Glutamatergic neuron (in vitro differentiated cells): ENCODE results near the gene ELMO1. TPM values are rescaled to one million over a fixed set of nuclear protein-coding genes. Genes with fewer than 3 reads are reported as not detected.
A peak's percentile ranks its signal among the peaks of the same experiment; 100 is the strongest.

Experiments
- DNase-seq: peaks from one replicate; pipeline ENCODE4 v3.0.0; 2022
- H3K27ac Mint-ChIP-seq: one replicate; pipeline ENCODE4 v1.8.0; 2020; ENCODE audit warnings: mild to moderate bottlenecking, mixed read lengths, inconsistent platforms; ENCODE audit not compliant: unreplicated experiment
- H3K27me3 Mint-ChIP-seq: one replicate; pipeline ENCODE4 v1.8.0; 2020; ENCODE audit warnings: mild to moderate bottlenecking, moderate library complexity, mixed read lengths, inconsistent platforms; ENCODE audit not compliant: unreplicated experiment
- H3K36me3 Mint-ChIP-seq: one replicate; pipeline ENCODE4 v1.8.0; 2020; ENCODE audit warnings: mild to moderate bottlenecking, mixed read lengths, inconsistent platforms; ENCODE audit not compliant: unreplicated experiment
- H3K4me1 Mint-ChIP-seq: one replicate; pipeline ENCODE4 v1.8.0; 2020; ENCODE audit warnings: mild to moderate bottlenecking, low read depth, mixed read lengths, inconsistent platforms; ENCODE audit not compliant: unreplicated experiment
- H3K4me3 Mint-ChIP-seq: one replicate; pipeline ENCODE4 v1.8.0; 2020; ENCODE audit warnings: mild to moderate bottlenecking, mixed read lengths, inconsistent platforms; ENCODE audit not compliant: unreplicated experiment
- H3K9me3 Mint-ChIP-seq: one replicate; pipeline ENCODE4 v1.8.0; 2020; ENCODE audit warnings: mild to moderate bottlenecking, moderate library complexity, mixed read lengths, inconsistent platforms; ENCODE audit not compliant: unreplicated experiment
- total RNA-seq: library from RNA; stranded (reverse); fragmentation: NEBNext Ultra II Directional; extraction: Animal tissue kit (Norgen Biotek cat#: 25700); gene quantifications from one replicate; pipeline ENCODE4 v1.2.1, GENCODE V29; 2021; ENCODE audit not compliant: unreplicated experiment
- TF ChIP-seq, protein P1 (sequence below): fragments of 200-600 bp; sonication (generic); IDR thresholded peaks from one replicate; pipeline ENCODE4 v1.5.0; 2021; ENCODE audit not compliant: partially characterized antibody, unreplicated experiment

The ELMO1 gene
- total RNA-seq, 1 donor from 2014 or later, result 5.5 TPM

DNA sequence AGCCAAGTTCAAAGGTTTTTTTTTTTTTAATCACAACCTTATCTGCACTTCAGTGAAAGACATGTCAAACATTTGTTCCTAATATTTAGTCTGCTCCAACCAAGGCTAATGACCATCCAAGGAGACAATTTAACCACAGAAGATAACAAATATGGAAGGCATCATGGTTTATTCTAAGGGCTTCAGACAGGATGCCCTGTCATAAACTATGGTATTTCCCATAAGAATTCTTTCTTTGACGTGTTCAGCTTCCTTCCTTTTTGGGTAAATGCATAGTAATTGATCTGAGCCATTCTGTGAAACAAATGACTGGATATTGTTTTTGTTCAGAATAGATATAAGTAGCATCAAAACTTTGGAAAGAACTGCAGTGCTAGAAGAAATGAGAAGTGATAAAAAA is 397.9 kb downstream of the ELMO1 start:
- no peak overlapping the region for H3K27ac Mint-ChIP-seq
- peaks cover 29% of the 10 kb centered on the region for H3K4me1 Mint-ChIP-seq
- TF ChIP-seq, protein P1, sequence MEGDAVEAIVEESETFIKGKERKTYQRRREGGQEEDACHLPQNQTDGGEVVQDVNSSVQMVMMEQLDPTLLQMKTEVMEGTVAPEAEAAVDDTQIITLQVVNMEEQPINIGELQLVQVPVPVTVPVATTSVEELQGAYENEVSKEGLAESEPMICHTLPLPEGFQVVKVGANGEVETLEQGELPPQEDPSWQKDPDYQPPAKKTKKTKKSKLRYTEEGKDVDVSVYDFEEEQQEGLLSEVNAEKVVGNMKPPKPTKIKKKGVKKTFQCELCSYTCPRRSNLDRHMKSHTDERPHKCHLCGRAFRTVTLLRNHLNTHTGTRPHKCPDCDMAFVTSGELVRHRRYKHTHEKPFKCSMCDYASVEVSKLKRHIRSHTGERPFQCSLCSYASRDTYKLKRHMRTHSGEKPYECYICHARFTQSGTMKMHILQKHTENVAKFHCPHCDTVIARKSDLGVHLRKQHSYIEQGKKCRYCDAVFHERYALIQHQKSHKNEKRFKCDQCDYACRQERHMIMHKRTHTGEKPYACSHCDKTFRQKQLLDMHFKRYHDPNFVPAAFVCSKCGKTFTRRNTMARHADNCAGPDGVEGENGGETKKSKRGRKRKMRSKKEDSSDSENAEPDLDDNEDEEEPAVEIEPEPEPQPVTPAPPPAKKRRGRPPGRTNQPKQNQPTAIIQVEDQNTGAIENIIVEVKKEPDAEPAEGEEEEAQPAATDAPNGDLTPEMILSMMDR, result no peak
- H3K27me3 Mint-ChIP-seq, result no peaks in the 10 kb centered on the region
- no peak for DNase-seq
- no peaks in the 10 kb centered on the region for H3K36me3 Mint-ChIP-seq
- H3K4me3 Mint-ChIP-seq, result no peak overlapping the region
- H3K9me3 Mint-ChIP-seq, result no peaks in the 10 kb centered on the region

DNA sequence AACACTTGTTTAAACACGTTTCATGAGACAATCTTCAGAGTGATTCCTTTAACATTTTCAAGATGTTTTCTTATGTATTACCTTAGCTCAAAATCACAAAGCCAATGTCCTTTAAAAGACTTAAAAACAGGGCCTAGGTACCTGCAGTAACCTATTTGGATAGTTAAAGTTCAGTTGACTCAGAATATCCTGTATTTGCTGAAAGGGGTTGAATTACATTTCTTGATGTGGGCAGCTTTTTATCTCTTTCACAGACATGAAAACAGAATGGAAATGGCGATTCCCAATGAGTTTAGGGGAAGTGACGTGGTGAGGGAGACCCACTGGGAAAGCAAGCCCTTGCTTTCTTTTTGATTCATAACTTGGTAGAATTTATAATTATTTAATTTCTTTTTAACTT is 400.0 kb downstream of the ELMO1 start:
- H3K27me3 Mint-ChIP-seq, result no peaks in the 10 kb centered on the region
- no peak for DNase-seq
- TF ChIP-seq, protein P1, result no peak
- no peak overlapping the region for H3K4me3 Mint-ChIP-seq
- H3K9me3 Mint-ChIP-seq, result no peaks in the 10 kb centered on the region
- H3K27ac Mint-ChIP-seq, result no peak overlapping the region
- H3K4me1 Mint-ChIP-seq, result peaks cover 32% of the 10 kb centered on the region
- H3K36me3 Mint-ChIP-seq, result no peaks in the 10 kb centered on the region

DNA sequence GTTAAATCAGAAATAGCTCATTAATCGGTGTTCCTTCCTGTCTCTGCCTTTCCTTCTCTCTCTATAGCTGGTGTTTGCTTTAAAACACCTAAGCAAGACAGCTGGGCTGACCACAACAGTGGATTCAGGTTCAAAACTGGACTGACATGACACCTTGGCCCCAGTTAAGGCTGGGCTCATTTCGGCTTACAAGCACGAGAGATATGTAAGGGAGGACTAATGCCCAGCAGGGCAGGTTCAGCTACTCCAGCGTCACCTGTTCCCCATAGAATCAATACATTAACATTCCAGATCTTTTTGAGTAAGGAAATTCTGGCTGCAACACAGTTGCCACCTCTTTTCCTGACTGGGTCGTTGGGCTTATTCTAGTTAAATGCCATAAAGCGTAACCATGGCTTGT is 401.4 kb downstream of the ELMO1 start:
- Mint-ChIP-seq H3K36me3 (no peaks in the 10 kb centered on the region), H3K27ac (no peak overlapping the region), H3K4me3 (no peak overlapping the region), H3K27me3 (no peaks in the 10 kb centered on the region), H3K9me3 (no peaks in the 10 kb centered on the region), H3K4me1 (peaks cover 20% of the 10 kb centered on the region)
- TF ChIP-seq, protein P1, result no peak
- DNase-seq, result no peak

DNA sequence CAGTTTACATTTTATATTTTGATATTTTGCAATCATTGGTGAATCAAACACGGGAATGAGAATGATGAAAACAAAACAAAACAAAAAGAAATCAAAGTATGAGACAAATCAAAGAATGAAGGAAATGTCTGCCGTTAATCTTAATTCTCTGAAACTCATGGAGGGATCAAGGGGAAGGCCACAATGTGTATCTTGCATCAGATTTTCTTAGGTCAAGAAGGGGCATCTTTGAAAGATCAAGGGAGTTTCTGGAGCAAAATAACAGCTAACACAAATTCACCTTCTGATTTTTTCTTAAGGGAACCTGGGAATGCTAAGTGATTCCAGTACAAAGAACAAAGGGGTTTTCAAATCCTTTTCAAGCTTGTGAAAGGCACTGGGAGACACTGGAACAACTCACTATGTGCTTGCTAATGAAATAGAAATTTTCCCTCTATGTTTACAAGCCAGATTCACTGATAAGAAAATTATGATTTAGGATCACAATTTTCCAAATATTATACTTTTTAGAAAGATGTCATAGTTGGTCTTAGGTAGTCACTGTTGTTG is 402.1 kb downstream of the ELMO1 start:
- Mint-ChIP-seq H3K4me3 (no peak overlapping the region), H3K4me1 (peaks cover 19% of the 10 kb centered on the region), H3K9me3 (no peaks in the 10 kb centered on the region), H3K27me3 (no peaks in the 10 kb centered on the region), H3K36me3 (no peaks in the 10 kb centered on the region), H3K27ac (no peak overlapping the region)
- TF ChIP-seq, protein P1, result no peak
- no peak for DNase-seq

DNA sequence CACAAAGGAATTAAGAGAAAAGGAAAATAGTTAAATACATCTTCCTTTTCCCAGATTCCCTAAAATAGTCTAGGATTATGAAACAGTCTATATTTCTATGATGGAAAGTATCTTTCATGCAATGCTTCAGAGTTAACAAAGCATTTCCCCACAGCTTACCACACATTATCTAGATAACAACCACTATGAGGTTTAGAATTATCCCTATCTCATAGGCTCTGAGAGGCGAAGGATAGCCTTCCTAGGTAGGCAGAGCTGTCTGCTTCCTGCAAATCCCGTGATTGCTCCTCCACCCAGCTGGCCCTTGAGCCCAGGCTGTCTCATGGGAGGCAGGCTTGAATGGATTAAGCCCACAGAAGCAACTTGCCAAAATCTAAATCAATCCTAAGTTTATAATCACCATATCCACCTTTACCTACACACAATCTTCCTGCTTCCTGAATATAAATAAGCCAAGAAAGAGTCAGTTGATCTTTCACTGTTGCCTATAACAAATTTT is 402.9 kb downstream of the ELMO1 start:
- DNase-seq, result peak; percentile 66
- TF ChIP-seq, protein P1, result no peak

More for the DNA sequence above, 402.9 kb downstream of the ELMO1 start:
- Mint-ChIP-seq H3K36me3 (no peaks in the 10 kb centered on the region), H3K27ac (no peak overlapping the region), H3K4me1 (peaks cover 19% of the 10 kb centered on the region), H3K9me3 (no peaks in the 10 kb centered on the region), H3K4me3 (no peak overlapping the region), H3K27me3 (no peaks in the 10 kb centered on the region)
